ENCODE measurements around the gene DCST2. TPM values are rescaled to one million over a fixed set of nuclear protein-coding genes. Genes with fewer than 3 reads are reported as not detected.

Gene DCST2
- total RNA-seq, 2 donors from 2014 or later = not detected

DNA sequence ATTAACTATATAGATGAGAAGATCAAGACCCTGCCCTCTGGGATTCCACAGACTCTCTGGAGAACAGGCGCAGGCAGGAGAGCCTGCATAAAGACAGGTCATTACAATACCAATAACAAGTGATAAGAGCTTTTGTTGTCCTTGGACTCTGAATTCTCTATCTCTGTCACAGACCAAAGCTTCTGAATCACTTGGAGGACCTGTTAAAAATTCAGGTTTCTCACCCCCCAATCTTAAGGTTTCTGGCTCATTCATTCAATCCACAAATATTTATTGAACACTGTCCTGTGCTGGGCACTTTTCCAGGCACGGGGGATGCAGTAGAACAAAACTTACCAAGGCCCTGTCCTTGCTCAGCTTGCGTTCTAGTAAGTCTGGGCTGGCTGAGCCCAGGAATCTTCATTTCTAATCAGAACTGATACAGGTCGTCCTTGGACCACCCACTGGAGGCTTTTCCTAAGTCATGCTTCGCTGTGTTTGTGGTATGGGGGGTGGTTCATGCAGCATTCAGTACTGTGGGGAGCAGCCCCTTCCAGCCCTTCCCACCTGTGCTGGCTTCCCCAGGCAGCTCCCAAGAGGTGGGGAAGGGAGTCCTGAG lies 31.4 kb upstream of the DCST2 start:
- Histone ChIP-seq H3K36me3 (peaks cover 10% of the 10 kb centered on the region), H3K4me3 (no peak overlapping the region)
- no peak for DNase-seq (ENCODE audit: low spot score)

DNA sequence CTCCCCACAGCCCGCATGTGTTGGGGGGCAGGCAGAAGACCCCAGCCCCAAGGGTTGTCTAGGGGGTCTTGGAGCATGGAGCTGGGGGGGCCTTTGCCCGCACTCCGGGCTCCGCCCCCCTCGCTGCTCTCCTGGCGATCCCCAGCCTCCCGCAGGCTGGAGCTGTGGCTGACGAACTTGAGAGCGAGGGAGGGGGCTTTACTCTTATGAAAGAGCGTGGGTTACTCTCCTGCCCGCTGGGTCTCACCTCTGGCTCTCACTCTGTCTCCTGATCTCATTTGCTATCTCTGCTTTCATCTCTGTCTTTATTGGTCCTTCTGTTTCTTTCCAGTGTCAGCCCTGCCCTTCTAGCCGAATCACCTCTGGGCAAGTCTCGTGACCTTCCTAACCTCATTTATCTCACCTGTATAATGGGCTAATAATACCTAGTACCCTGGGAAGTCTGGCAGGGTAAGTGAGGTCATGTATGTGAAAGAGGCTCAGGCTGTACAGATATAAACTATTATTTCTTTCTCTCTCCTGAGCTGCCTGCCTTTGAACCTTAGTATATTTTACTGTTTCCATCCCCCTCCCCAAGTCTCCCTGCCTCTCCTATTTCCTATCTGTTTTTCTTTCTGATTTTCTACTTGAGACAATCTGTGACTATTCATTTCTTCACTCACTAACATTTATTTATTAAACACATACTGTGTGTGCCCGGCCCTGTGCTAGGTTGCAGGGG lies 30.7 kb upstream of the DCST2 start:
- DNase-seq (ENCODE audit: low spot score) = no peak
- peak overlapping the region; percentile 75 to 83 for H3K4me3 ChIP-seq

More for the DNA sequence above, 31.4 kb upstream of the DCST2 start:
- Histone ChIP-seq H3K9me3 (no peaks in the 10 kb centered on the region), H3K27me3 (no peaks in the 10 kb centered on the region), H3K4me1 (peaks cover 0 to 33% of the 10 kb centered on the region in 2 donors), H3K27ac (no peak overlapping the region)
- TF ChIP-seq, protein P1, sequence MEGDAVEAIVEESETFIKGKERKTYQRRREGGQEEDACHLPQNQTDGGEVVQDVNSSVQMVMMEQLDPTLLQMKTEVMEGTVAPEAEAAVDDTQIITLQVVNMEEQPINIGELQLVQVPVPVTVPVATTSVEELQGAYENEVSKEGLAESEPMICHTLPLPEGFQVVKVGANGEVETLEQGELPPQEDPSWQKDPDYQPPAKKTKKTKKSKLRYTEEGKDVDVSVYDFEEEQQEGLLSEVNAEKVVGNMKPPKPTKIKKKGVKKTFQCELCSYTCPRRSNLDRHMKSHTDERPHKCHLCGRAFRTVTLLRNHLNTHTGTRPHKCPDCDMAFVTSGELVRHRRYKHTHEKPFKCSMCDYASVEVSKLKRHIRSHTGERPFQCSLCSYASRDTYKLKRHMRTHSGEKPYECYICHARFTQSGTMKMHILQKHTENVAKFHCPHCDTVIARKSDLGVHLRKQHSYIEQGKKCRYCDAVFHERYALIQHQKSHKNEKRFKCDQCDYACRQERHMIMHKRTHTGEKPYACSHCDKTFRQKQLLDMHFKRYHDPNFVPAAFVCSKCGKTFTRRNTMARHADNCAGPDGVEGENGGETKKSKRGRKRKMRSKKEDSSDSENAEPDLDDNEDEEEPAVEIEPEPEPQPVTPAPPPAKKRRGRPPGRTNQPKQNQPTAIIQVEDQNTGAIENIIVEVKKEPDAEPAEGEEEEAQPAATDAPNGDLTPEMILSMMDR (IDR thresholded peaks at IDR 0.05) = no peak

DNA sequence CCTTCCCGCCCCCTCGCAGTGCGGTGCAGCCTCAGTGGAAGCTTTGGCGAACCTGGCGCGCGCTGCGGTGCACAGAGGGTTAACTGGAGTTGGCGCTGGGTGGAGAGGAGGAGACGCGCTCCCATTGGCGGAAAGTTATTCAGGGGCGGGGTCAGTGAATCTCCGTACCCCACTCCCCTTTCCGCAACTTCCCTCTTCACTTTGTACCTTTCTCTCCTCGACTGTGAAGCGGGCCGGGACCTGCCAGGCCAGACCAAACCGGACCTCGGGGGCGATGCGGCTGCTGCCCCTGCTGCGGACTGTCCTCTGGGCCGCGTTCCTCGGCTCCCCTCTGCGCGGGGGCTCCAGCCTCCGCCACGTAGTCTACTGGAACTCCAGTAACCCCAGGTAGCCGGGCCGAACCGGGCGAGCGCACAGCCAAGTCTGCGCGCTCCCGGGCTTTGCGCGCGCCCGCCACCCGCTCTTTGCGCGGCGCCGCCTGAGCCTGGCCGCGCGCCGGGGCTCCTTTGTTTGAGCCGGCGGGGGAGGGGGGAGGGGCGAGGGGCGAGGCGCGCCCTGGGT lies 30.0 kb upstream of the DCST2 start, which contains the start of gene EFNA4:
EFNA4 (plus strand) TSS at position 191 of the 561 bp plus-strand sequence; CDS start at position 275, 84 bp downstream.
- TF ChIP-seq, protein P1 (IDR thresholded peaks at IDR 0.05) = no peak
- Histone ChIP-seq H3K27ac (peak within 1 kb of the TSS; percentile 79 to 88), H3K4me3 (peak within 1 kb of the TSS; percentile 75 to 83), H3K9me3 (no peaks in the 10 kb centered on the region), H3K4me1 (peaks cover 0 to 33% of the 10 kb centered on the region in 2 donors), H3K27me3 (no peaks in the 10 kb centered on the region), H3K36me3 (peaks cover 21% of the 10 kb centered on the region)
- peak; percentile 88 for DNase-seq (ENCODE audit: low spot score)

More for the DNA sequence above, 30.7 kb upstream of the DCST2 start:
- Histone ChIP-seq H3K27me3 (no peaks in the 10 kb centered on the region), H3K36me3 (peaks cover 15% of the 10 kb centered on the region), H3K9me3 (no peaks in the 10 kb centered on the region), H3K4me1 (peaks cover 0 to 33% of the 10 kb centered on the region in 2 donors), H3K27ac (peak overlapping the region; percentile 79 to 88)
- TF ChIP-seq, protein P1 (IDR thresholded peaks at IDR 0.05) = no peak

GRCh38 chr1:155062702-155063411 lies 29.3 kb upstream of the DCST2 start:
- peaks cover 29% of the 10 kb centered on the region for H3K36me3 ChIP-seq
- H3K4me1 ChIP-seq = peaks cover 0 to 33% of the 10 kb centered on the region in 2 donors
- DNase-seq (ENCODE audit: low spot score) = no peak
- no peaks in the 10 kb centered on the region for H3K27me3 ChIP-seq
- H3K27ac ChIP-seq = peak overlapping the region in 1 of 2 donors; percentile 88
- peak overlapping the region; percentile 75 to 83 for H3K4me3 ChIP-seq
- TF ChIP-seq, protein P1 (IDR thresholded peaks at IDR 0.05) = peak; percentile 81 to 84
- no peaks in the 10 kb centered on the region for H3K9me3 ChIP-seq

- H3K36me3 ChIP-seq = peaks cover 35% of the 10 kb centered on the region
- H3K4me1 ChIP-seq = peaks cover 0 to 33% of the 10 kb centered on the region in 2 donors
- H3K9me3 ChIP-seq = no peaks in the 10 kb centered on the region
- no peak overlapping the region for H3K27ac ChIP-seq
- DNase-seq (ENCODE audit: low spot score) = no peak
- TF ChIP-seq, protein P1 (IDR thresholded peaks at IDR 0.05) = no peak
- H3K4me3 ChIP-seq = peak overlapping the region in 1 of 2 donors; percentile 83
- no peaks in the 10 kb centered on the region for H3K27me3 ChIP-seq
Measured at GRCh38 chr1:155062151-155062686, 28.6 kb upstream of the DCST2 start.

Data from right atrium auricular region (tissue), 2 donors.